ENCODE data around the gene COX15.

GRCh38 chr10:99732033-99732842 lies at the start of gene COX15, which contains the start of gene CUTC:
- TF ChIP-seq CTCF (conservative IDR thresholded peaks at IDR 0.05 in 1 of 2, IDR thresholded peaks at IDR 0.05 in 1 of 2; ENCODE audit: low read depth in 1 of 2, low read length in 2 of 2) (peak in 1 of 2 donors; percentile 23), EZH2 (IDR thresholded peaks at IDR 0.05; ENCODE audit: low read length, missing control alignments) (no peak)

All from fibroblast of lung (primary cell).